ENCODE measurements around the gene SEMA5B.

SEMA5B gene

GRCh38 chr3:122966045-122966444 is 61.5 kb downstream of the SEMA5B start:
- Histone ChIP-seq H3K9me3 (ENCODE audit: control insufficient read depth, insufficient read depth, low read depth, low read length) (no peaks in the 10 kb centered on the region), H3K36me3 (ENCODE audit: control insufficient read depth in 2 of 2, insufficient read depth in 1 of 2, low read length in 2 of 2) (no peaks in the 10 kb centered on the region), H3K4me3 (ENCODE audit: low read depth, low read length) (no peak overlapping the region), H3K27ac (ENCODE audit: extremely low read depth, low read depth, low read length) (no peak overlapping the region), H3K4me1 (ENCODE audit: control insufficient read depth, insufficient read depth, low read length) (peaks cover 2% of the 10 kb centered on the region; the same call in 1 of the 2 replicates)
- ChIA-PET CTCF (no interaction called here), POLR2A (no interaction called here)
- TF ChIP-seq ZNF664 (tag by site-specific recombination; IDR thresholded peaks at IDR 0.05) (no peak), ZNF157 (tag by site-specific recombination; IDR thresholded peaks at IDR 0.05) (no peak), ZNF776 (tag by site-specific recombination; IDR thresholded peaks at IDR 0.05; ENCODE audit: borderline replicate concordance) (no peak), ZBTB7A (tag by site-specific recombination; IDR thresholded peaks at IDR 0.05; ENCODE audit: low read depth) (no peak), YY1 (tag by site-specific recombination; IDR thresholded peaks at IDR 0.05) (no peak), ZNF37A (tag by site-specific recombination; IDR thresholded peaks at IDR 0.05) (no peak), ZNF174 (tag by site-specific recombination; IDR thresholded peaks at IDR 0.05) (no peak), ZNF530 (tag by site-specific recombination; IDR thresholded peaks at IDR 0.05; ENCODE audit: low read depth) (no peak), ZNF280C (tag by site-specific recombination; IDR thresholded peaks at IDR 0.05) (no peak)
- TF ChIP-seq, protein P1, sequence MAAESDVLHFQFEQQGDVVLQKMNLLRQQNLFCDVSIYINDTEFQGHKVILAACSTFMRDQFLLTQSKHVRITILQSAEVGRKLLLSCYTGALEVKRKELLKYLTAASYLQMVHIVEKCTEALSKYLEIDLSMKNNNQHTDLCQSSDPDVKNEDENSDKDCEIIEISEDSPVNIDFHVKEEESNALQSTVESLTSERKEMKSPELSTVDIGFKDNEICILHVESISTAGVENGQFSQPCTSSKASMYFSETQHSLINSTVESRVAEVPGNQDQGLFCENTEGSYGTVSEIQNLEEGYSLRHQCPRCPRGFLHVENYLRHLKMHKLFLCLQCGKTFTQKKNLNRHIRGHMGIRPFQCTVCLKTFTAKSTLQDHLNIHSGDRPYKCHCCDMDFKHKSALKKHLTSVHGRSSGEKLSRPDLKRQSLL (tag by site-specific recombination; IDR thresholded peaks at IDR 0.05) = no peak

GRCh38 chr3:122964811-122965210 is 62.8 kb downstream of the SEMA5B start:
- POLR2A ChIA-PET = no interaction called here
- no peak for TF ChIP-seq ZNF169 (tag by site-specific recombination; IDR thresholded peaks at IDR 0.05)
- TF ChIP-seq ZNF513 (tag by site-specific recombination; IDR thresholded peaks at IDR 0.05) = no peak
- TF ChIP-seq ZNF560 (tag by site-specific recombination; IDR thresholded peaks at IDR 0.05; ENCODE audit: borderline replicate concordance) = no peak
- TF ChIP-seq ZIC2 (tag by site-specific recombination; IDR thresholded peaks at IDR 0.05) = no peak
- H3K27ac ChIP-seq (ENCODE audit: extremely low read depth, low read depth, low read length) = no peak overlapping the region
- no peaks in the 10 kb centered on the region for H3K36me3 ChIP-seq (ENCODE audit: control insufficient read depth in 2 of 2, insufficient read depth in 1 of 2, low read length in 2 of 2)
- H3K4me1 ChIP-seq (ENCODE audit: control insufficient read depth, insufficient read depth, low read length) = peaks cover under 1% of the 10 kb centered on the region; the same call in 1 of the 2 replicates
- H3K4me3 ChIP-seq (ENCODE audit: low read depth, low read length) = no peak overlapping the region
- CTCF ChIA-PET = interaction anchor here (0.5 to 0.9 kb wide), 2 partner anchors 21 to 449 kb away, joined by 3 read pairs; no protein-coding TSS in a partner anchor
- no peaks in the 10 kb centered on the region for H3K9me3 ChIP-seq (ENCODE audit: control insufficient read depth, insufficient read depth, low read depth, low read length)

DNA sequence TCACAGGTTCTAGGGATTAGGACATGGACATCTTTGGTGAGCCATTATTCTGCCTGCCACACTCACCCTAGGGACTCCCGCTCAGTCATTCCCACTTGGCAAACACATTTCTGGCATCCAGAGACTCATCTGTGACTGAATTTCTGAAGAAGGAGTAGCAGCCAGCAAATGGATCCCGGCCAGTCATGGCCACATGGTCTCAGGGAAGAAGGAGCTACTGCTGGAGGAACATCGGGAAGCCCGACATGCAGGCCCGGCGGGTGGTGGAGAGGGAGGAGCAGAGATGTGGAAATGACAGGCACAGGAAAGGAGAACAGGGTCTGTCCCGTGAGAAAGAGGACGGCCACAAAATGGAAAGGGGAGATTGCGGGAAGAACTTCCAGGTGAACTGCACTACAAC is 65.4 kb downstream of the SEMA5B start:
- H3K36me3 ChIP-seq (ENCODE audit: control insufficient read depth in 2 of 2, insufficient read depth in 1 of 2, low read length in 2 of 2) = no peaks in the 10 kb centered on the region
- CTCF ChIA-PET = no interaction called here
- no peak overlapping the region for H3K27ac ChIP-seq (ENCODE audit: extremely low read depth, low read depth, low read length)
- 0 out of 2 replicates have a peak, but pooled peaks cover 2% of the 10 kb centered on the region for H3K4me1 ChIP-seq (ENCODE audit: control insufficient read depth, insufficient read depth, low read length)
- H3K9me3 ChIP-seq (ENCODE audit: control insufficient read depth, insufficient read depth, low read depth, low read length) = no peaks in the 10 kb centered on the region
- POLR2A ChIA-PET = no interaction called here
- H3K4me3 ChIP-seq (ENCODE audit: low read depth, low read length) = no peak overlapping the region
- TF ChIP-seq ZIC2 (tag by site-specific recombination; IDR thresholded peaks at IDR 0.05) (no peak), KLF1 (tag by site-specific recombination; IDR thresholded peaks at IDR 0.05) (no peak), ZNF837 (tag by site-specific recombination; IDR thresholded peaks at IDR 0.05) (no peak), ZFP69B (tag by site-specific recombination; IDR thresholded peaks at IDR 0.05) (no peak), ZNF701 (tag by site-specific recombination; IDR thresholded peaks at IDR 0.05) (no peak), ATF2 (tag by site-specific recombination; IDR thresholded peaks at IDR 0.05; ENCODE audit: low read depth) (no peak), ZNF341 (tag by site-specific recombination; IDR thresholded peaks at IDR 0.05; ENCODE audit: low read depth) (no peak)
- TF ChIP-seq, protein P2, sequence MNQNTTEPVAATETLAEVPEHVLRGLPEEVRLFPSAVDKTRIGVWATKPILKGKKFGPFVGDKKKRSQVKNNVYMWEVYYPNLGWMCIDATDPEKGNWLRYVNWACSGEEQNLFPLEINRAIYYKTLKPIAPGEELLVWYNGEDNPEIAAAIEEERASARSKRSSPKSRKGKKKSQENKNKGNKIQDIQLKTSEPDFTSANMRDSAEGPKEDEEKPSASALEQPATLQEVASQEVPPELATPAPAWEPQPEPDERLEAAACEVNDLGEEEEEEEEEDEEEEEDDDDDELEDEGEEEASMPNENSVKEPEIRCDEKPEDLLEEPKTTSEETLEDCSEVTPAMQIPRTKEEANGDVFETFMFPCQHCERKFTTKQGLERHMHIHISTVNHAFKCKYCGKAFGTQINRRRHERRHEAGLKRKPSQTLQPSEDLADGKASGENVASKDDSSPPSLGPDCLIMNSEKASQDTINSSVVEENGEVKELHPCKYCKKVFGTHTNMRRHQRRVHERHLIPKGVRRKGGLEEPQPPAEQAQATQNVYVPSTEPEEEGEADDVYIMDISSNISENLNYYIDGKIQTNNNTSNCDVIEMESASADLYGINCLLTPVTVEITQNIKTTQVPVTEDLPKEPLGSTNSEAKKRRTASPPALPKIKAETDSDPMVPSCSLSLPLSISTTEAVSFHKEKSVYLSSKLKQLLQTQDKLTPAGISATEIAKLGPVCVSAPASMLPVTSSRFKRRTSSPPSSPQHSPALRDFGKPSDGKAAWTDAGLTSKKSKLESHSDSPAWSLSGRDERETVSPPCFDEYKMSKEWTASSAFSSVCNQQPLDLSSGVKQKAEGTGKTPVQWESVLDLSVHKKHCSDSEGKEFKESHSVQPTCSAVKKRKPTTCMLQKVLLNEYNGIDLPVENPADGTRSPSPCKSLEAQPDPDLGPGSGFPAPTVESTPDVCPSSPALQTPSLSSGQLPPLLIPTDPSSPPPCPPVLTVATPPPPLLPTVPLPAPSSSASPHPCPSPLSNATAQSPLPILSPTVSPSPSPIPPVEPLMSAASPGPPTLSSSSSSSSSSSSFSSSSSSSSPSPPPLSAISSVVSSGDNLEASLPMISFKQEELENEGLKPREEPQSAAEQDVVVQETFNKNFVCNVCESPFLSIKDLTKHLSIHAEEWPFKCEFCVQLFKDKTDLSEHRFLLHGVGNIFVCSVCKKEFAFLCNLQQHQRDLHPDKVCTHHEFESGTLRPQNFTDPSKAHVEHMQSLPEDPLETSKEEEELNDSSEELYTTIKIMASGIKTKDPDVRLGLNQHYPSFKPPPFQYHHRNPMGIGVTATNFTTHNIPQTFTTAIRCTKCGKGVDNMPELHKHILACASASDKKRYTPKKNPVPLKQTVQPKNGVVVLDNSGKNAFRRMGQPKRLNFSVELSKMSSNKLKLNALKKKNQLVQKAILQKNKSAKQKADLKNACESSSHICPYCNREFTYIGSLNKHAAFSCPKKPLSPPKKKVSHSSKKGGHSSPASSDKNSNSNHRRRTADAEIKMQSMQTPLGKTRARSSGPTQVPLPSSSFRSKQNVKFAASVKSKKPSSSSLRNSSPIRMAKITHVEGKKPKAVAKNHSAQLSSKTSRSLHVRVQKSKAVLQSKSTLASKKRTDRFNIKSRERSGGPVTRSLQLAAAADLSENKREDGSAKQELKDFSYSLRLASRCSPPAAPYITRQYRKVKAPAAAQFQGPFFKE (tag by site-specific recombination; IDR thresholded peaks at IDR 0.05; ENCODE audit: borderline replicate concordance) = no peak

Data from HEK293 (cell line).